ENCODE data around the gene NOL9. TPM values are rescaled to one million over a fixed set of nuclear protein-coding genes. Genes with fewer than 3 reads are reported as not detected.

Gene NOL9
- total RNA-seq, 2 donors from 2014 or later = 15.4 to 15.6 TPM

GRCh38 chr1:6544831-6545230 lies 9.5 kb downstream of the NOL9 start:
- Histone ChIP-seq H3K27me3 (no peaks in the 10 kb centered on the region), H3K27ac (no peak overlapping the region), H3K36me3 (peaks cover 71% of the 10 kb centered on the region), H3K4me3 (no peak overlapping the region), H3K9me3 (no peaks in the 10 kb centered on the region), H3K4me1 (peaks cover 0 to 19% of the 10 kb centered on the region in 2 donors)
- no peak for TF ChIP-seq CTCF (IDR thresholded peaks at IDR 0.05)
- no peak for DNase-seq (ENCODE audit: low spot score)

GRCh38 chr1:6538956-6539355 lies 15.4 kb downstream of the NOL9 start:
- H3K27ac ChIP-seq = no peak overlapping the region
- DNase-seq (ENCODE audit: low spot score) = no peak
- H3K9me3 ChIP-seq = no peaks in the 10 kb centered on the region
- H3K4me1 ChIP-seq = no peaks in the 10 kb centered on the region
- no peak overlapping the region for H3K4me3 ChIP-seq
- no peak for TF ChIP-seq CTCF (IDR thresholded peaks at IDR 0.05)
- peaks cover 24% of the 10 kb centered on the region for H3K36me3 ChIP-seq
- H3K27me3 ChIP-seq = no peaks in the 10 kb centered on the region

GRCh38 chr1:6536291-6536690 lies 18.0 kb downstream of the NOL9 start:
- Histone ChIP-seq H3K27me3 (no peaks in the 10 kb centered on the region), H3K27ac (no peak overlapping the region), H3K4me1 (no peaks in the 10 kb centered on the region), H3K36me3 (peaks cover 35% of the 10 kb centered on the region), H3K9me3 (no peaks in the 10 kb centered on the region), H3K4me3 (no peak overlapping the region)
- no peak for DNase-seq (ENCODE audit: low spot score)
- no peak for TF ChIP-seq CTCF (IDR thresholded peaks at IDR 0.05)

GRCh38 chr1:6535214-6535613 lies 19.1 kb downstream of the NOL9 start:
- Histone ChIP-seq H3K27ac (no peak overlapping the region), H3K4me1 (no peaks in the 10 kb centered on the region), H3K4me3 (no peak overlapping the region), H3K36me3 (peaks cover 42% of the 10 kb centered on the region), H3K9me3 (no peaks in the 10 kb centered on the region), H3K27me3 (no peaks in the 10 kb centered on the region)
- TF ChIP-seq CTCF (IDR thresholded peaks at IDR 0.05) = no peak
- no peak for DNase-seq (ENCODE audit: low spot score)

GRCh38 chr1:6534248-6534822 lies 20.0 kb downstream of the NOL9 start:
- Histone ChIP-seq H3K9me3 (no peaks in the 10 kb centered on the region), H3K27ac (no peak overlapping the region), H3K36me3 (peaks cover 48% of the 10 kb centered on the region), H3K27me3 (no peaks in the 10 kb centered on the region), H3K4me3 (no peak overlapping the region), H3K4me1 (no peaks in the 10 kb centered on the region)
- no peak for TF ChIP-seq CTCF (IDR thresholded peaks at IDR 0.05)
- DNase-seq (ENCODE audit: low spot score) = no peak

GRCh38 chr1:6531996-6532395 lies 22.3 kb downstream of the NOL9 start:
- no peaks in the 10 kb centered on the region for H3K4me1 ChIP-seq
- no peak overlapping the region for H3K27ac ChIP-seq
- no peaks in the 10 kb centered on the region for H3K9me3 ChIP-seq
- H3K27me3 ChIP-seq = no peaks in the 10 kb centered on the region
- no peak for TF ChIP-seq CTCF (IDR thresholded peaks at IDR 0.05)
- H3K36me3 ChIP-seq = peaks cover 65% of the 10 kb centered on the region
- H3K4me3 ChIP-seq = no peak overlapping the region
- DNase-seq (ENCODE audit: low spot score) = no peak

Data from right atrium auricular region (tissue), 2 donors.